Stimulated activated CD4-positive, alpha-beta T cell treated with anti-CD3 and anti-CD28 coated beads, Interleukin-4, amount 100 ng/mL, for 1 hour (primary cell): ENCODE data around the gene RASAL1.

Experiments used
- DNase-seq: peaks from one replicate; pipeline ENCODE4 v3.0.0-alpha.2; 2020

The RASAL1 gene

GRCh38 chr12:113114447-113115178, 20.9 kb downstream of the RASAL1 start:
- no peak for DNase-seq

GRCh38 chr12:113113397-113113796, 22.2 kb downstream of the RASAL1 start:
- DNase-seq: no peak

- no peak for DNase-seq
These were observed 23.3 kb downstream of the RASAL1 start for GRCh38 chr12:113112043-113112899.

- DNase-seq: no peak
These were observed 24.3 kb downstream of the RASAL1 start for GRCh38 chr12:113111247-113111646.

- no peak for DNase-seq
These were observed 25.5 kb downstream of the RASAL1 start for GRCh38 chr12:113109872-113110599.

- no peak for DNase-seq
These were observed 26.2 kb downstream of the RASAL1 start for GRCh38 chr12:113109360-113109759.

GRCh38 chr12:113108308-113108707, 27.3 kb downstream of the RASAL1 start:
- no peak for DNase-seq

GRCh38 chr12:113106361-113106760, 29.2 kb downstream of the RASAL1 start:
- no peak for DNase-seq

GRCh38 chr12:113105606-113106271, 29.8 kb downstream of the RASAL1 start:
- no peak for DNase-seq

- no peak for DNase-seq
These were observed 30.5 kb downstream of the RASAL1 start for GRCh38 chr12:113104953-113105510.

GRCh38 chr12:113103756-113104450, 31.7 kb downstream of the RASAL1 start:
- DNase-seq: peak; percentile 69

GRCh38 chr12:113102811-113103210, 32.8 kb downstream of the RASAL1 start:
- DNase-seq: no peak

- no peak for DNase-seq
These were observed 33.8 kb downstream of the RASAL1 start for GRCh38 chr12:113101751-113102150.

- DNase-seq: no peak
These were observed 35.8 kb downstream of the RASAL1 start for GRCh38 chr12:113099764-113100163.

- DNase-seq: no peak
These were observed 36.2 kb downstream of the RASAL1 start for GRCh38 chr12:113099364-113099763.

- DNase-seq: peak; percentile 74
These were observed 37.0 kb downstream of the RASAL1 start for GRCh38 chr12:113098441-113099028.

GRCh38 chr12:113097716-113098440, 37.7 kb downstream of the RASAL1 start:
- DNase-seq: no peak

GRCh38 chr12:113096675-113097461, 38.7 kb downstream of the RASAL1 start:
- DNase-seq: no peak

- no peak for DNase-seq
These were observed 40.2 kb downstream of the RASAL1 start for GRCh38 chr12:113095405-113095804.

GRCh38 chr12:113094738-113095137, 40.8 kb downstream of the RASAL1 start:
- no peak for DNase-seq
